CD14-positive monocyte (primary cell): ENCODE results near the gene JMJD6. TPM values are rescaled to one million over a fixed set of nuclear protein-coding genes. Genes with fewer than 3 reads are reported as not detected.

Experiments
- DNase-seq, 3 donors: peaks; one replicate each; pipeline ENCODE4 v3.0.0-alpha.2; 2011 to 2022
- H2AFZ ChIP-seq: 2 replicates; pipeline ENCODE4 v1.6.0; 2012; ENCODE audit warnings: mild to moderate bottlenecking, low read depth, low read length, inconsistent platforms; ENCODE audit not compliant: insufficient read depth, poor library complexity, severe bottlenecking
- H3K27ac ChIP-seq, 2 donors: 1 replicate in 1 of 2; 2 replicates in 1 of 2; pipeline ENCODE4 v1.5.1; 2012 to 2013; ENCODE audit warnings: low read length in 2 of 2, control low read depth in 1 of 2, inconsistent platforms in 1 of 2, low read depth in 1 of 2, mild to moderate bottlenecking in 1 of 2
- H3K27me3 ChIP-seq, 2 donors: one replicate each; pipeline versions ENCODE4 v1.6.0 to v1.6.1; 2011 to 2013; ENCODE audit warnings: low read length in 2 of 2; ENCODE audit not compliant: control insufficient read depth in 2 of 2, insufficient read depth in 2 of 2
- H3K36me3 ChIP-seq, 2 donors: replicated peaks in 1 of 2; 1 replicate in 1 of 2; 2 replicates in 1 of 2; pipeline versions ENCODE4 v1.5.1 to v1.6.1; 2012 to 2013; ENCODE audit warnings: low read length in 2 of 2, control low read depth in 1 of 2, inconsistent platforms in 1 of 2, mild to moderate bottlenecking in 1 of 2; ENCODE audit not compliant: insufficient read depth in 2 of 2, control insufficient read depth in 1 of 2
- H3K4me1 ChIP-seq, 2 donors: 1 replicate in 1 of 2; 2 replicates in 1 of 2; pipeline versions ENCODE4 v1.5.1 to v1.6.1; 2012 to 2013; ENCODE audit warnings: low read length in 2 of 2, control low read depth in 1 of 2, inconsistent platforms in 1 of 2, mild to moderate bottlenecking in 1 of 2, moderate library complexity in 1 of 2; ENCODE audit not compliant: insufficient read depth in 2 of 2, control insufficient read depth in 1 of 2
- H3K4me2 ChIP-seq: replicated peaks from 2 replicates; pipeline ENCODE3; 2012; ENCODE audit warnings: low read length, moderate library complexity, mild to moderate bottlenecking; ENCODE audit not compliant: poor library complexity, severe bottlenecking; ENCODE audit errors: extremely low read depth
- H3K4me3 ChIP-seq, 3 experiments: fragments of 200-600 bp in 1 of 3; sonication (generic) in 1 of 3; replicated peaks in 1 of 3; 1 replicate in 2 of 3; 2 replicates in 1 of 3; pipeline ENCODE4 v1.5.1; 2011 to 2013; ENCODE audit warnings: low read length in 3 of 3, mild to moderate bottlenecking in 3 of 3, control low read depth in 2 of 3, low read depth in 2 of 3, inconsistent platforms in 1 of 3, moderate library complexity in 1 of 3
- H3K79me2 ChIP-seq: 2 replicates; pipeline ENCODE4 v1.6.0; 2012; ENCODE audit warnings: mild to moderate bottlenecking, control low read depth, inconsistent platforms, low read length, moderate library complexity; ENCODE audit not compliant: insufficient read depth
- H3K9ac ChIP-seq: 2 replicates; pipeline ENCODE4 v1.6.0; 2017; ENCODE audit warnings: low read length, mild to moderate bottlenecking; ENCODE audit not compliant: insufficient read depth, poor library complexity, severe bottlenecking
- H3K9me3 ChIP-seq, 2 donors: replicated peaks in 1 of 2; 1 replicate in 1 of 2; 2 replicates in 1 of 2; pipeline versions ENCODE4 v1.5.1 to v1.6.1; 2012 to 2013; ENCODE audit warnings: low read length in 2 of 2, control low read depth in 1 of 2; ENCODE audit not compliant: control insufficient read depth in 1 of 2, insufficient read depth in 1 of 2
- H4K20me1 ChIP-seq: 2 replicates; pipeline ENCODE4 v1.6.0; 2012; ENCODE audit warnings: mild to moderate bottlenecking, low read length, control low read depth, moderate library complexity; ENCODE audit not compliant: insufficient read depth
- H3K27ac Mint-ChIP-seq, 7 donors: one replicate each; pipeline ENCODE4 v1.8.0; 2020; ENCODE audit warnings: mild to moderate bottlenecking in 7 of 7, mixed read lengths in 7 of 7, moderate library complexity in 6 of 7, inconsistent platforms in 2 of 7
- H3K27me3 Mint-ChIP-seq, 3 donors: one replicate each; pipeline ENCODE4 v1.8.0; 2021 to 2022; ENCODE audit warnings: low read depth in 3 of 3, mild to moderate bottlenecking in 3 of 3, mixed read lengths in 3 of 3, moderate library complexity in 3 of 3, inconsistent platforms in 1 of 3
- H3K36me3 Mint-ChIP-seq, 2 donors: one replicate each; pipeline ENCODE4 v1.8.0; 2020; ENCODE audit warnings: mixed read lengths in 2 of 2, inconsistent platforms in 1 of 2, mild to moderate bottlenecking in 1 of 2
- H3K4me1 Mint-ChIP-seq: one replicate; pipeline ENCODE4 v1.8.0; 2020; ENCODE audit warnings: mild to moderate bottlenecking, mixed read lengths
- H3K4me3 Mint-ChIP-seq, 2 donors: one replicate each; pipeline ENCODE4 v1.8.0; 2020; ENCODE audit warnings: mild to moderate bottlenecking in 2 of 2, mixed read lengths in 2 of 2, moderate library complexity in 1 of 2
- H3K9me3 Mint-ChIP-seq, 7 donors: one replicate each; pipeline ENCODE4 v1.8.0; 2020 to 2022; ENCODE audit warnings: mixed read lengths in 7 of 7, mild to moderate bottlenecking in 6 of 7, moderate library complexity in 6 of 7, inconsistent platforms in 2 of 7
- WGBS: methylation state at CpG from one replicate; pipeline ENCODE4 v1.1.5; 2013; ENCODE audit warnings: missing lambda C conversion rate; ENCODE audit not compliant: insufficient coverage; 5-methylcytosine and 5-hydroxymethylcytosine counted together
- intact Hi-C, 2 donors: fragments of 100-400 bp; cut with micrococcal nuclease; formaldehyde crosslinking; loops; one replicate each; pipeline versions ENCODE4 v1.15.0 to v1.15.1; 2023
- polyA plus RNA-seq, 3 donors: library from polyadenylated mRNA; depleted of rRNA in 1 of 3; unstranded in 2 of 3; stranded (reverse) in 1 of 3; fragments of 300-500 nt in 2 of 3; fragments of >200 nt in 1 of 3; fragmentation: Illumina TruSeq in 2 of 3; gene quantifications; 1 replicate in 2 of 3; 2 replicates in 1 of 3; pipeline ENCODE4 v1.2.3, GENCODE V29; 2012 to 2021
- TF ChIP-seq, protein P1 (sequence below): fragments of 200-600 bp; IDR thresholded peaks from one replicate; pipeline ENCODE4 v1.8.0; 2022; ENCODE audit warnings: antibody characterized with exemption, mild to moderate bottlenecking

The JMJD6 gene
- polyA plus RNA-seq, 3 donors = 24.6 to 75.0 (median 26.2) TPM

DNA sequence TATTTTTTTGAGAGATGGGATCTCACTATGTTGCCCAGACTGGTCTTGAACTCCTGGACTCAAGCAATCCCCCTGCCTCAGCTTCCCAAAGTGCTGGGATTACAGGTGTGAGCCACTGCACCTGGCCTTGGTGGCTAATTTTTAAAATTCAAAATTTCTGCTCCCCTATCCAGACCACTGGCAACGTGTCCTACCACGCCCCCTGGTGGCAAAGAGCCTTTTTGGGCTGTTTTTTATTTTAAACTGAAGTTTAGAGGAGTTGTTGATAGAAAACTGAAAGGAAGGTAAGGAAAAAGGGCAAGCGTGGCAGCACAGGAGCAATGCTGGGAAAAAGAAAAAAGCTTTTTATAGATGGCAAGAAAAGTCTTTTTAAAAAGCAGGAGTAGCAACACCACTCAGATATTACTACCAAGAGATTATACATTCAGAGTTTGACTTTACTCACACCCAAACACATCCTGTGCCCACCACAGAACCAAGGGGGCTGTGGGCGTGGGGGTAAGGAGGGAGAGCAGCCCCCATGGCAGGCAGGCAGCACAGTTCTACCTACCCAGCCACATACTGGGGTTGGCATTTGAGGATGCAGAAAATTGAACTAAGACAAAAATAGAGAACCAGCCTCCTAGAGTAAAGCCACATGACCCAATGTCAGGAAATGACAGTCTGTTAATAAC lies 11.4 kb downstream of the JMJD6 start:
- Histone ChIP-seq H4K20me1 (peaks cover 56% of the 10 kb centered on the region), H2AFZ (no peak overlapping the region), H3K4me2 (peak overlapping the region; percentile 40), H3K4me1 (peaks cover 40% of the 10 kb centered on the region in 2 donors), H3K27me3 (peaks cover 8 to 9% of the 10 kb centered on the region in 2 donors), H3K4me3 (peak overlapping the region in 1 of 3 experiments; percentile 45), H3K9me3 (no peaks in the 10 kb centered on the region), H3K79me2 (peaks cover 3% of the 10 kb centered on the region), H3K9ac (peak overlapping the region; percentile 30), H3K36me3 (peaks cover 47 to 68% of the 10 kb centered on the region in 2 donors), H3K27ac (peak overlapping the region; percentile 88 to 90)
- peak; percentile 50 to 73 (median 68) for DNase-seq
- WGBS = 0% methylated on average over 1 of the region's 4 CpGs
- intact Hi-C loops = loop anchor here in 1 of 2 donors (2.0 to 10.0 kb wide), 2 partner anchors 40 to 210 kb away; partner anchors contain the start of gene RHBDF2
- peak overlapping the region; percentile 94 to 98 (median 96) for H3K27ac Mint-ChIP-seq
- TF ChIP-seq, protein P1, sequence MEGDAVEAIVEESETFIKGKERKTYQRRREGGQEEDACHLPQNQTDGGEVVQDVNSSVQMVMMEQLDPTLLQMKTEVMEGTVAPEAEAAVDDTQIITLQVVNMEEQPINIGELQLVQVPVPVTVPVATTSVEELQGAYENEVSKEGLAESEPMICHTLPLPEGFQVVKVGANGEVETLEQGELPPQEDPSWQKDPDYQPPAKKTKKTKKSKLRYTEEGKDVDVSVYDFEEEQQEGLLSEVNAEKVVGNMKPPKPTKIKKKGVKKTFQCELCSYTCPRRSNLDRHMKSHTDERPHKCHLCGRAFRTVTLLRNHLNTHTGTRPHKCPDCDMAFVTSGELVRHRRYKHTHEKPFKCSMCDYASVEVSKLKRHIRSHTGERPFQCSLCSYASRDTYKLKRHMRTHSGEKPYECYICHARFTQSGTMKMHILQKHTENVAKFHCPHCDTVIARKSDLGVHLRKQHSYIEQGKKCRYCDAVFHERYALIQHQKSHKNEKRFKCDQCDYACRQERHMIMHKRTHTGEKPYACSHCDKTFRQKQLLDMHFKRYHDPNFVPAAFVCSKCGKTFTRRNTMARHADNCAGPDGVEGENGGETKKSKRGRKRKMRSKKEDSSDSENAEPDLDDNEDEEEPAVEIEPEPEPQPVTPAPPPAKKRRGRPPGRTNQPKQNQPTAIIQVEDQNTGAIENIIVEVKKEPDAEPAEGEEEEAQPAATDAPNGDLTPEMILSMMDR = peak; percentile 98
- H3K4me1 Mint-ChIP-seq = peaks cover 36% of the 10 kb centered on the region
- peaks cover 0 to 4% (median 0%) of the 10 kb centered on the region in 7 donors for H3K9me3 Mint-ChIP-seq
- peaks cover 53 to 69% of the 10 kb centered on the region in 2 donors for H3K36me3 Mint-ChIP-seq
- peaks cover 10 to 17% (median 11%) of the 10 kb centered on the region in 3 donors for H3K27me3 Mint-ChIP-seq
- peak overlapping the region; percentile 61 to 78 for H3K4me3 Mint-ChIP-seq

DNA sequence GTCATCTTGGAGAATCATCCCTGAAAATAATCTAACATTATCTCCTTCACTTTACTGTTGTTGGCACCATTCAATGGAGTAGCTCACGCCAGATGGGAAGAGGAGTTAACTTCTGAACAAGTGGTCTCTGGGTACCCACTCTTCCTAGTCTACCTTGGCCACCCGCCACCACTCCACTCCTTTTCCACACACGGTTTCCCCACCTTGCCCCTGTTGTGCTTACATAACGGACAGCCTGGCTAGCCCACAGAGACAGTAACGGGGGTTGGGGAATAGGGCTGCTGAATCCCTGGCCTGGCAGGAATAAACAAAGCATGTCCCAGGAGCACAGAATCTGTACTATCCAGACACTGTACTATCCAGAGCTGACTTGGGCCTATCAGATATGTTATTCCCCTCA lies 12.1 kb downstream of the JMJD6 start:
- Mint-ChIP-seq H3K27me3 (peaks cover 16 to 23% (median 17%) of the 10 kb centered on the region in 3 donors), H3K4me1 (peaks cover 41% of the 10 kb centered on the region), H3K36me3 (peaks cover 52 to 65% of the 10 kb centered on the region in 2 donors), H3K4me3 (no peak overlapping the region), H3K9me3 (peaks cover 0 to 8% (median 2%) of the 10 kb centered on the region in 7 donors), H3K27ac (peak overlapping the region in 5 of 7 donors; percentile 15 to 77 (median 56))
- DNase-seq = no peak
- TF ChIP-seq, protein P1 = no peak
- no peak overlapping the region for H3K27ac ChIP-seq
- H3K4me2 ChIP-seq = no peak overlapping the region
- H3K4me3 ChIP-seq = no peak overlapping the region
- no peak overlapping the region for H3K9ac ChIP-seq
- WGBS = no CpG with 5 or more reads among the region's 5 CpGs
- H2AFZ ChIP-seq = no peak overlapping the region
- intact Hi-C loops = loop anchor here in 1 of 2 donors (2.0 to 10.0 kb wide), 2 partner anchors 40 to 210 kb away; partner anchors contain the start of gene RHBDF2
- H3K27me3 ChIP-seq = peaks cover 8 to 16% of the 10 kb centered on the region in 2 donors
- H4K20me1 ChIP-seq = peaks cover 55% of the 10 kb centered on the region
- peaks cover 41 to 62% of the 10 kb centered on the region in 2 donors for H3K36me3 ChIP-seq
- no peaks in the 10 kb centered on the region for H3K9me3 ChIP-seq
- peaks cover 41 to 45% of the 10 kb centered on the region in 2 donors for H3K4me1 ChIP-seq
- peaks cover 3% of the 10 kb centered on the region for H3K79me2 ChIP-seq
